Kidney epithelial cell (primary cell): ENCODE data around the gene YIF1A. TPM values are rescaled to one million over a fixed set of nuclear protein-coding genes. Genes with fewer than 3 reads are reported as not detected.
"Not testable (repeated sequence)": the region's sequence is repeated elsewhere in the genome, so short reads cannot be mapped to it uniquely, and the experiment has no call there.

Experiments
- DNase-seq: peaks from one replicate; pipeline ENCODE4 v3.0.0-alpha.2; 2010; ENCODE audit warnings: low read depth
- H3K27me3 ChIP-seq: 2 replicates; pipeline ENCODE4 v1.6.0; 2011; ENCODE audit warnings: low read length; ENCODE audit not compliant: control insufficient read depth, insufficient read depth
- H3K36me3 ChIP-seq: 2 replicates; pipeline ENCODE4 v1.5.1; 2011; ENCODE audit warnings: low read length; ENCODE audit not compliant: control insufficient read depth, insufficient read depth
- H3K4me3 ChIP-seq: 2 replicates; pipeline ENCODE4 v1.5.1; 2011; ENCODE audit warnings: low read depth, mild to moderate bottlenecking, control low read depth, low read length
- total RNA-seq: library from RNA; depleted of rRNA; stranded (reverse); fragments of >200 nt; gene quantifications from 2 replicates; pipeline ENCODE4 v1.2.3, GENCODE V29; 2015
- TF ChIP-seq, protein P1 (sequence below): IDR thresholded peaks from 2 replicates; pipeline ENCODE4 v1.5.1; 2011; ENCODE audit warnings: mild to moderate bottlenecking, moderate library complexity, low read length, control low read depth, inconsistent platforms; ENCODE audit not compliant: insufficient read depth, poor library complexity, severe bottlenecking

Gene YIF1A
- total RNA-seq, 1 donor from 2014 or later: 104 TPM

DNA sequence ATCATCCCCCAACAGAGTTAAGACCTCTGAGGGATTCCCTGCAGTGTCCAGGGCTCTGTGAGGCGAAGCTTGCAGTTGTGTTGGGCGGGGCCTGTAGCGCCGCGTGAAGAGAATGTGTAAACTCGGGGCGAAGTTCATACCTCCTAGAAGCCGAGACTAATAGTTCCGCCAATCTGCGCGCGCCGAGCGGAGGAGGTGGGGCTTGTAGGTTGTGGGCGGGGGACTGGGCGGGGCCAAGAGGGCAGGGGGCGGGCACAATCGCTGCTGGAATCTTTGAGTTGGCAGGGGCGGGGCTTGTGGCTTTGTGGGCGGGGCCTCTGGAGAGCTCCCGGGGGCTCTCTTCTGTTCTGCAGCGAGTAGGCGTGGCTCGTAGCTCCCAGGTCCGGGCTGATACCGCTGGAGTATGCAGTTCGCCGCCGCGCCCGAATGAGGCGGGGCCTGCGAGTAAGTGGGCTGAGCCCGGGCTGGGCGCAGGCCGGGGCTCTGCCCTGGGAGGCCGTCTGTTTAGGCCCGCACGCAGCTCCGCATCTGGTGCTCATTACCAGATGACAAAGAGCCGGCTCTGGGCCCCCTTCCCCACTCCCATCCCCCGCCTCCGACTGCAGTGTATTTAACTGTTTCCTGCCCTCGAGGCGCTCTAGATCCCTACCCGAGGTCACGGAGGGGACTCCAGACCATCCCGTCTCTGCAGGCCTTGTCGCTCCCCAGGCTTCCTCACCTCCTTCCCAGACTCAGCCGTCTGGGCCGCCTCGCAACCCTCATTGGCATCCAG lies 23.8 kb upstream of the YIF1A start:
- TF ChIP-seq, protein P1, sequence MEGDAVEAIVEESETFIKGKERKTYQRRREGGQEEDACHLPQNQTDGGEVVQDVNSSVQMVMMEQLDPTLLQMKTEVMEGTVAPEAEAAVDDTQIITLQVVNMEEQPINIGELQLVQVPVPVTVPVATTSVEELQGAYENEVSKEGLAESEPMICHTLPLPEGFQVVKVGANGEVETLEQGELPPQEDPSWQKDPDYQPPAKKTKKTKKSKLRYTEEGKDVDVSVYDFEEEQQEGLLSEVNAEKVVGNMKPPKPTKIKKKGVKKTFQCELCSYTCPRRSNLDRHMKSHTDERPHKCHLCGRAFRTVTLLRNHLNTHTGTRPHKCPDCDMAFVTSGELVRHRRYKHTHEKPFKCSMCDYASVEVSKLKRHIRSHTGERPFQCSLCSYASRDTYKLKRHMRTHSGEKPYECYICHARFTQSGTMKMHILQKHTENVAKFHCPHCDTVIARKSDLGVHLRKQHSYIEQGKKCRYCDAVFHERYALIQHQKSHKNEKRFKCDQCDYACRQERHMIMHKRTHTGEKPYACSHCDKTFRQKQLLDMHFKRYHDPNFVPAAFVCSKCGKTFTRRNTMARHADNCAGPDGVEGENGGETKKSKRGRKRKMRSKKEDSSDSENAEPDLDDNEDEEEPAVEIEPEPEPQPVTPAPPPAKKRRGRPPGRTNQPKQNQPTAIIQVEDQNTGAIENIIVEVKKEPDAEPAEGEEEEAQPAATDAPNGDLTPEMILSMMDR: no peak
- no peaks in the 10 kb centered on the region for H3K36me3 ChIP-seq
- peak; percentile 91 for DNase-seq
- H3K27me3 ChIP-seq: peaks cover 2% of the 10 kb centered on the region
- peak overlapping the region; percentile 61 for H3K4me3 ChIP-seq

DNA sequence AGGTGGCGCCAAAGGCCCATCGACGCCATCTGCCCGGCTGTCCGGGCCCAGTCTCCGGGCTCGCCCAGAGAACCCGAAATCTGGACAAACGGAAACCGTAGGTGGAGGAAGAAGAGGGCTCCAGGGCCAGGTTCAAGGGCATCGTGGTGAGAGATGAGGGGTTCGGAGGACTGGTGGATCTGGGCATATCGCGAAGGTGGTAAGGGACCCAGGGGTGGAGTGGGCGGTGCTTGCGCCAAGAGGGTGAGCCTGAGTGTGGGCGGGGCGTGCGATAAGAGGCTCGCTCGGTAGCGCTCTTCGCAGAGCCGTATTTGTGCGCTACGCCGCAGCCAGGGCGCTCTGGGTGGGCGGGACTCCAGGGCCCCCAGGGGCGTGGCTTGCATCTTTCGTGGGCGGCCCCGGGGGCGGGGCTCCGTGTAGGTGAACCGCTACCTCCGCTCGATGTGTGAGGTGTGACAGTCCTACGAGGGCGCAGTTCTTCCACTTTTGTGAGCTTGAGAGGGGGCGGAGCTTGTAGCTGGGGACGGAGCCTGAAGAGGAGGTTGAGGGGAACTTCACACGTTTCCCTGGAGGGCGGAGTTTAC lies 23.1 kb upstream of the YIF1A start:
- peaks cover 2% of the 10 kb centered on the region for H3K27me3 ChIP-seq
- DNase-seq: peak; percentile 68

DNA sequence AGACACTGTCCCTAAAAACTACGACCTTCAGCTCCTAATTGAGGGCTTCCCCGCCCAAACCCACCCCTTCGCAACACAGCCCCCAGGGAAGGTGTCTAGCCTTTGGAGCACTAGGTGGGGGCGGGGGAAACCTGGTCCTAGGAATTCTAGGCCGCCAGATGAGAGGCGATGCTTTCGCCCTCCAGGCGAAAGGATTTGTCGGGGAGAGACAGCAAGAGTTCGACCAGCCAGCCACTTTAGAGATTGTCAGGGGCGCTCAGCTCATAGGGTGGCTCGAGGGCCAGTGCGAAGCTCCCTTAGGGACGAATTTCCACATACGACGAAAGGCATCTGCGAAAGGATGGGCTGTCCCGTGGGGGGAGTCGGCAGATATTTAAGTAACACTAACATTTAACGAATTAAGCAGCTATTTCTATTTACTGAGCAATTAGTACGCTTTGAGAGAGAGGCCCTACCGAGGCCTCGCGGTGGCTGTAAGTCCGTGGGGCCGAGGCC lies 22.6 kb upstream of the YIF1A start:
- Histone ChIP-seq H3K27me3 (peaks cover 2% of the 10 kb centered on the region), H3K4me3 (peak overlapping the region; percentile 61), H3K36me3 (no peaks in the 10 kb centered on the region)
- no peak for DNase-seq
- TF ChIP-seq, protein P1: no peak

More for the DNA sequence above, 23.1 kb upstream of the YIF1A start:
- Histone ChIP-seq H3K4me3 (peak overlapping the region; percentile 61), H3K36me3 (no peaks in the 10 kb centered on the region)
- TF ChIP-seq, protein P1: peak; percentile 95

DNA sequence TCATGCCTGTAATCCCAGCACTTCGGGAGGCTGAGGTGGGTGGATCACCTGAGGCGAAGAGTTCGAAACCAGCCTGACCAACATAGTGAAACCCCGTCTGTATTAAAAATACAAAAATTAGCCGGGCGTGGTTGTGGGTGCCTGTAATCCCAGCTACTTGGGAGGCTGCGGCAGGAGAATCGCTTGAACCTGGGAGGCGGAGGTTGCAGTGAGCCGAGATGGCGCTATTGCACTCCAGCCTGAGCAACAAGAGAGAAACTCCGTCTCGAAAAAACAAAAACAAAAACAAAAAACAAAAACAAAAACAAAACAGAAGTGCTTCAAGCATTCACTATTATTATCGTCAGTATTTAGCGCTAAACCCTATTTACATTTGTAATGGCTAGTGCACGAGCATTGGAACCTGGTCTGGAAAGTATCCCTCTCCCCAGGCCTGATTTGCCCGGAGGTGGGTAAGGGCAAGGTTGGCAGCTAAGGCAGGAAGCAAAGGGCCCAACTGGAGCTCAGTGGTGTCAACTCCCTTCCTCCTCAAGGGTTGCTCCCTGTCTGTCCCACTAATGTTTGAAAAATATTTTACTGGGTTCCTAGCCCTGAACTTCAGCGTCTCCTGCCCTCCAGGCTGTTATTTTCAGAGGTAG lies 22.0 kb upstream of the YIF1A start:
- not testable (repeated sequence) for H3K27me3 ChIP-seq, H3K36me3 ChIP-seq, DNase-seq, H3K4me3 ChIP-seq

DNA sequence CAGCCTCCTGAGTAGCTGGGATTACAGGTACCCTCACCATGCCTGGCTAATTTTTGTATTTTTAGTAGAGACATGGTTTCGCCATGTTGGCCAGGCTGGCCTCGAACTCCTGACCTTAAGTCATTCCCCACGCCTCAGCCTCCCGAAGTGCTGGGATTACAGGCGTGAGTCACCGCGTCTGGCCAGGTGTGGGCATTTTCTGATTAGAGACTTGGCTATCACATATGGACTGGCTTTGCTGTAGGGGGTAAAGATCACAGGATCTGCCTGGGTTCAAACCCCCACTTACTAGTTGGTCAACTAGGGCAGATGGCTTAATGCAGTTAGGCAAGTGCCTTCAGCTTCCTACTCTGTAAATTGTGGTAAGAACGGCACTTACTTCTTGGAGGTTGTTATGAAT lies 21.4 kb upstream of the YIF1A start:
- DNase-seq: no peak
- TF ChIP-seq, protein P1: no peak

DNA sequence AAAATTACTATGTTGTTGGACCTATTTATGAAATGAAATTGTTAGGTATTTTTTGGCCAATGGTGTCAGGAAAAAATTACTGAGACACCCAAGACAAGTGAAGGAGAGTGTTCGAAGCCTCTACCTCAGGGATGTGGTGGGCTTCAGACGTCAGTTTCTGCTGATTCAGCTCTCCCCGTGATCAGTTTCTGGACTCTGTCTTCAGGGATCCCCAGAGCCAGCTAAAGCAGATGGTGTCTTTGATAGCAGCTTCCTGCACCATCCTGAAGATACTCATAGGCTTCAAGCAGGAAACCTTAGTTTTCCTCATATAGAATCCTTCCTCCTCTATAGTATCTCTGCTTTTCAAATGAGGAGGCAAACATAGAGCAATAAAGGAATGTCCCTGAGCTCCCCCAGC lies 20.5 kb upstream of the YIF1A start:
- TF ChIP-seq, protein P1: no peak
- Histone ChIP-seq H3K36me3 (no peaks in the 10 kb centered on the region), H3K27me3 (no peaks in the 10 kb centered on the region), H3K4me3 (no peak overlapping the region)
- DNase-seq: no peak

More for the DNA sequence above, 21.4 kb upstream of the YIF1A start:
- Histone ChIP-seq H3K36me3 (no peaks in the 10 kb centered on the region), H3K27me3 (peaks cover 2% of the 10 kb centered on the region), H3K4me3 (no peak overlapping the region)
